ENCODE data around the gene GPR35.

The GPR35 gene

GRCh38 chr2:240619506-240620148, 5.7 kb upstream of the GPR35 start:
- H3K27ac Mint-ChIP-seq, result peak overlapping the region; percentile 43
- H3K4me3 Mint-ChIP-seq, result no peak overlapping the region
- peaks cover 49% of the 10 kb centered on the region for H3K4me1 Mint-ChIP-seq (ENCODE audit: low read depth)

GRCh38 chr2:240620149-240620731, 5.0 kb upstream of the GPR35 start:
- Mint-ChIP-seq H3K27ac (no peak overlapping the region), H3K4me1 (ENCODE audit: low read depth) (peaks cover 50% of the 10 kb centered on the region), H3K9me3 (peaks cover 23% of the 10 kb centered on the region), H3K4me3 (no peak overlapping the region), H3K36me3 (ENCODE audit: low read depth) (peaks cover 29% of the 10 kb centered on the region), H3K27me3 (ENCODE audit: low read depth) (no peaks in the 10 kb centered on the region)

More at GRCh38 chr2:240619506-240620148, 5.7 kb upstream of the GPR35 start:
- Mint-ChIP-seq H3K27me3 (ENCODE audit: low read depth) (no peaks in the 10 kb centered on the region), H3K9me3 (peaks cover 23% of the 10 kb centered on the region), H3K36me3 (ENCODE audit: low read depth) (peaks cover 29% of the 10 kb centered on the region)

GRCh38 chr2:240620859-240621258, 4.4 kb upstream of the GPR35 start:
- peaks cover 50% of the 10 kb centered on the region for H3K4me1 Mint-ChIP-seq (ENCODE audit: low read depth)
- no peaks in the 10 kb centered on the region for H3K27me3 Mint-ChIP-seq (ENCODE audit: low read depth)
- peaks cover 29% of the 10 kb centered on the region for H3K36me3 Mint-ChIP-seq (ENCODE audit: low read depth)
- H3K4me3 Mint-ChIP-seq, result no peak overlapping the region
- H3K9me3 Mint-ChIP-seq, result peaks cover 23% of the 10 kb centered on the region
- H3K27ac Mint-ChIP-seq, result peak overlapping the region; percentile 96

- Mint-ChIP-seq H3K36me3 (ENCODE audit: low read depth) (peaks cover 23% of the 10 kb centered on the region), H3K4me1 (ENCODE audit: low read depth) (peaks cover 50% of the 10 kb centered on the region), H3K27ac (peak overlapping the region; percentile 96), H3K27me3 (ENCODE audit: low read depth) (no peaks in the 10 kb centered on the region), H3K4me3 (peak overlapping the region; percentile 34), H3K9me3 (peaks cover 15% of the 10 kb centered on the region)
Observed at GRCh38 chr2:240622060-240622411, 3.2 kb upstream of the GPR35 start.

GRCh38 chr2:240622531-240623235, 2.6 kb upstream of the GPR35 start:
- Mint-ChIP-seq H3K4me3 (peak overlapping the region; percentile 34), H3K27me3 (ENCODE audit: low read depth) (no peaks in the 10 kb centered on the region), H3K4me1 (ENCODE audit: low read depth) (peaks cover 49% of the 10 kb centered on the region), H3K27ac (peak overlapping the region; percentile 96), H3K9me3 (peaks cover 11% of the 10 kb centered on the region), H3K36me3 (ENCODE audit: low read depth) (peaks cover 22% of the 10 kb centered on the region)

GRCh38 chr2:240623531-240624010, 1.7 kb upstream of the GPR35 start:
- H3K4me3 Mint-ChIP-seq, result no peak overlapping the region
- H3K9me3 Mint-ChIP-seq, result peaks cover 6% of the 10 kb centered on the region
- peak overlapping the region; percentile 82 for H3K27ac Mint-ChIP-seq
- no peaks in the 10 kb centered on the region for H3K27me3 Mint-ChIP-seq (ENCODE audit: low read depth)
- peaks cover 16% of the 10 kb centered on the region for H3K36me3 Mint-ChIP-seq (ENCODE audit: low read depth)
- H3K4me1 Mint-ChIP-seq (ENCODE audit: low read depth), result peaks cover 46% of the 10 kb centered on the region

- Mint-ChIP-seq H3K27ac (peak overlapping the region; percentile 83), H3K36me3 (ENCODE audit: low read depth) (peaks cover 9% of the 10 kb centered on the region), H3K27me3 (ENCODE audit: low read depth) (no peaks in the 10 kb centered on the region), H3K4me1 (ENCODE audit: low read depth) (peaks cover 41% of the 10 kb centered on the region), H3K4me3 (peak overlapping the region; percentile 72), H3K9me3 (no peaks in the 10 kb centered on the region)
Observed at GRCh38 chr2:240624011-240624949, 1.0 kb upstream of the GPR35 start.

- Mint-ChIP-seq H3K9me3 (no peaks in the 10 kb centered on the region), H3K27me3 (ENCODE audit: low read depth) (no peaks in the 10 kb centered on the region), H3K27ac (peak overlapping the region; percentile 63), H3K4me3 (peak overlapping the region; percentile 34), H3K4me1 (ENCODE audit: low read depth) (peaks cover 28% of the 10 kb centered on the region), H3K36me3 (ENCODE audit: low read depth) (peaks cover 6% of the 10 kb centered on the region)
Observed at GRCh38 chr2:240626531-240627300, 1.4 kb downstream of the GPR35 start.

- no peak overlapping the region for H3K27ac Mint-ChIP-seq
- H3K9me3 Mint-ChIP-seq, result peaks cover 7% of the 10 kb centered on the region
- peaks cover 13% of the 10 kb centered on the region for H3K36me3 Mint-ChIP-seq (ENCODE audit: low read depth)
- H3K4me1 Mint-ChIP-seq (ENCODE audit: low read depth), result peaks cover 19% of the 10 kb centered on the region
- H3K27me3 Mint-ChIP-seq (ENCODE audit: low read depth), result no peaks in the 10 kb centered on the region
- no peak overlapping the region for H3K4me3 Mint-ChIP-seq
Observed at GRCh38 chr2:240627736-240628506, 2.6 kb downstream of the GPR35 start.

GRCh38 chr2:240628507-240628807, 3.2 kb downstream of the GPR35 start:
- H3K9me3 Mint-ChIP-seq, result peaks cover 12% of the 10 kb centered on the region
- peaks cover 17% of the 10 kb centered on the region for H3K4me1 Mint-ChIP-seq (ENCODE audit: low read depth)
- peaks cover 18% of the 10 kb centered on the region for H3K36me3 Mint-ChIP-seq (ENCODE audit: low read depth)
- no peak overlapping the region for H3K4me3 Mint-ChIP-seq
- H3K27me3 Mint-ChIP-seq (ENCODE audit: low read depth), result no peaks in the 10 kb centered on the region
- H3K27ac Mint-ChIP-seq, result no peak overlapping the region

GRCh38 chr2:240628808-240629618, 3.7 kb downstream of the GPR35 start:
- Mint-ChIP-seq H3K4me3 (no peak overlapping the region), H3K27ac (no peak overlapping the region), H3K4me1 (ENCODE audit: low read depth) (peaks cover 16% of the 10 kb centered on the region), H3K36me3 (ENCODE audit: low read depth) (peaks cover 20% of the 10 kb centered on the region), H3K27me3 (ENCODE audit: low read depth) (no peaks in the 10 kb centered on the region), H3K9me3 (peaks cover 18% of the 10 kb centered on the region)

GRCh38 chr2:240629619-240629967, 4.3 kb downstream of the GPR35 start:
- Mint-ChIP-seq H3K4me1 (ENCODE audit: low read depth) (peaks cover 13% of the 10 kb centered on the region), H3K4me3 (no peak overlapping the region), H3K27ac (no peak overlapping the region), H3K27me3 (ENCODE audit: low read depth) (no peaks in the 10 kb centered on the region), H3K36me3 (ENCODE audit: low read depth) (peaks cover 20% of the 10 kb centered on the region), H3K9me3 (peaks cover 23% of the 10 kb centered on the region)

All from T-helper 1 cell treated with Interleukin-12 subunit alpha and Interleukin-12 subunit beta and Interleukin-4 antibody, amounts not matched to agents 30 μg/mL and 1 μg/mL, for 36 hours (primary cell).